Prostate gland (tissue), 2 donors: ENCODE data around the gene ARHGAP40. TPM values are rescaled to one million over a fixed set of nuclear protein-coding genes. Genes with fewer than 3 reads are reported as not detected.
"Not testable (repeated sequence)": the region's sequence is repeated elsewhere in the genome, so short reads cannot be mapped to it uniquely, and the experiment has no call there.

Source experiments
- DNase-seq: peaks from one replicate; pipeline ENCODE4 v3.0.0-alpha.2; 2019; ENCODE audit warnings: low spot score
- H3K27ac ChIP-seq, 2 donors: fragments of 200-600 bp; sonication (generic); 2 replicates each; pipeline ENCODE4 v1.5.1; 2017 to 2019
- H3K27me3 ChIP-seq: fragments of 200-600 bp; sonication (generic); replicated peaks from 2 replicates; pipeline ENCODE4 v1.5.1; 2019; ENCODE audit not compliant: insufficient read depth
- H3K36me3 ChIP-seq, 2 donors: fragments of 200-600 bp; sonication (generic); 1 replicate in 1 of 2; 2 replicates in 1 of 2; pipeline versions ENCODE4 v1.5.1 to v1.8.1; 2017 to 2019
- H3K4me1 ChIP-seq: fragments of 200-600 bp; sonication (generic); replicated peaks from 2 replicates; pipeline ENCODE4 v1.5.1; 2019
- H3K4me3 ChIP-seq, 2 donors: fragments of 200-600 bp; sonication (generic); 2 replicates each; pipeline ENCODE4 v1.5.1; 2017 to 2019
- H3K9me3 ChIP-seq: fragments of 200-600 bp; sonication (generic); 2 replicates; pipeline ENCODE4 v1.5.1; 2017
- POLR2A ChIP-seq: fragments of 450-650 bp; IDR thresholded peaks from one replicate; pipeline ENCODE4 v1.6.1; 2016; ENCODE audit warnings: antibody characterized with exemption, mild to moderate bottlenecking
- POLR2AphosphoS5 ChIP-seq: sonication (generic); formaldehyde crosslinking; IDR thresholded peaks from one replicate; pipeline ENCODE4 v1.6.1; 2017; ENCODE audit warnings: antibody characterized with exemption
- WGBS: methylation state at CpG from one replicate; pipeline ENCODE4 v1.1.5; 2018; 5-methylcytosine and 5-hydroxymethylcytosine counted together
- intact Hi-C: fragments of 100-400 bp; cut with DNase I; formaldehyde crosslinking; loops from one replicate; pipeline ENCODE4 v1.14.2; 2022
- total RNA-seq, 2 donors: library from RNA; depleted of rRNA; stranded (reverse); fragments of >200 nt; gene quantifications; one replicate each; pipeline ENCODE4 v1.1.0, GENCODE V29; 2016
- TF ChIP-seq, protein P1 (sequence below), 4 experiments: fragments of 200-600 bp in 2 of 4; fragments of 450-650 bp in 2 of 4; sonication (generic) in 2 of 4; IDR thresholded peaks; 1 replicate in 3 of 4; 2 replicates in 1 of 4; pipeline ENCODE4 v1.5.1; 2016 to 2019; ENCODE audit warnings: antibody characterized with exemption in 4 of 4, mild to moderate bottlenecking in 2 of 4, moderate library complexity in 2 of 4

Gene ARHGAP40
- total RNA-seq, 2 donors from 2014 or later, result 0.85 to 4.5 TPM

DNA sequence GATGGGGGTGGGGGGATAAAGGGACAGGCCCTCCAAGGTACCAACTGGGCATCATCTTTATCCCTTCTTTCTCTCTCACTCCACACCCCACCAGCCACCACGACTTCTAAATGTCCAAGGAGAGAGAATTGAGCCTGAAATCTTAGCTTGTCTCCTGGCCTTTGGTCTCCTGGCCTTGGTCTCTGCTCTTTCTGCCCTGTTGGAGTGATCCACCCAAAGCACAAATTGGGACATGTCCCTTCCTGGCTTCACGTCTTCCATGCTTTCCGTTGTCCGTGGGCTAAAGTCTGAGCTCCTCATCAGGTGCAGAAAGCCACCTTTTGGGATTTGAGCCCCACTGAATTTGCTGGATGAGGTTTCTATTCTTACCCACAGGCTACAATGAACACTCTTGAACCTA lies 12.3 kb upstream of the ARHGAP40 start:
- H3K27ac ChIP-seq, result no peak overlapping the region
- no peak overlapping the region for H3K4me3 ChIP-seq
- no peak for DNase-seq
- H3K9me3 ChIP-seq, result no peaks in the 10 kb centered on the region
- no peak for TF ChIP-seq POLR2A
- no peak for TF ChIP-seq POLR2AphosphoS5
- TF ChIP-seq, protein P1, sequence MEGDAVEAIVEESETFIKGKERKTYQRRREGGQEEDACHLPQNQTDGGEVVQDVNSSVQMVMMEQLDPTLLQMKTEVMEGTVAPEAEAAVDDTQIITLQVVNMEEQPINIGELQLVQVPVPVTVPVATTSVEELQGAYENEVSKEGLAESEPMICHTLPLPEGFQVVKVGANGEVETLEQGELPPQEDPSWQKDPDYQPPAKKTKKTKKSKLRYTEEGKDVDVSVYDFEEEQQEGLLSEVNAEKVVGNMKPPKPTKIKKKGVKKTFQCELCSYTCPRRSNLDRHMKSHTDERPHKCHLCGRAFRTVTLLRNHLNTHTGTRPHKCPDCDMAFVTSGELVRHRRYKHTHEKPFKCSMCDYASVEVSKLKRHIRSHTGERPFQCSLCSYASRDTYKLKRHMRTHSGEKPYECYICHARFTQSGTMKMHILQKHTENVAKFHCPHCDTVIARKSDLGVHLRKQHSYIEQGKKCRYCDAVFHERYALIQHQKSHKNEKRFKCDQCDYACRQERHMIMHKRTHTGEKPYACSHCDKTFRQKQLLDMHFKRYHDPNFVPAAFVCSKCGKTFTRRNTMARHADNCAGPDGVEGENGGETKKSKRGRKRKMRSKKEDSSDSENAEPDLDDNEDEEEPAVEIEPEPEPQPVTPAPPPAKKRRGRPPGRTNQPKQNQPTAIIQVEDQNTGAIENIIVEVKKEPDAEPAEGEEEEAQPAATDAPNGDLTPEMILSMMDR (IDR thresholded peaks at IDR 0.05), result no peak
- H3K27me3 ChIP-seq, result no peaks in the 10 kb centered on the region
- 86% methylated on average over 4 of the region's 4 CpGs for WGBS
- H3K4me1 ChIP-seq, result no peaks in the 10 kb centered on the region
- no peaks in the 10 kb centered on the region for H3K36me3 ChIP-seq
- intact Hi-C loops, result no loop called here

DNA sequence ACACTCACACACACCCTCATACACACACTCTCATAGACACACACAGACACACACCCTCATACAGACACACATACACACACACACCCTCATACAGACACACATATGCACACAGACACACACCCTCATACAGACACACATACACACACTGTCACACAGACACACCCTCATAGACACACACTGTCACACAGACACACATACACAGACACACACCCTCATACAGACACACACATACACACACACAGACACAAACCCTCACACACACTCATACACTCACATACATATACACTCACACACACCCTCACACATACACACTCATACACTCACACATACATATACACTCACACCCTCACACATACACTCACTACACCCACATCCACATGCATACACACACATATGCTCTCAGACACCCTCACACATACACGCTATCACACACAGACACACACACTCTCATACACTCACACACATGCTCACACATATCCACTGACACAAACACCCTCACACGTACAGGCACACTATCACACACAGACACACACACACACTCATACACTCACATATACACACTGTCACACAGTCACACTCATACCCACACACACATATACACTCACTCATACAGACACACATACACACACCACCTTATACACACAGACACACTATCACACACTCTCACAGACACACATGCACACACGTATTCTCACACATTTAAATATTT lies 11.5 kb upstream of the ARHGAP40 start:
- TF ChIP-seq, protein P1 (IDR thresholded peaks at IDR 0.05), result no peak
- TF ChIP-seq POLR2A (no peak), POLR2AphosphoS5 (no peak)
- no peaks in the 10 kb centered on the region for H3K4me1 ChIP-seq

DNA sequence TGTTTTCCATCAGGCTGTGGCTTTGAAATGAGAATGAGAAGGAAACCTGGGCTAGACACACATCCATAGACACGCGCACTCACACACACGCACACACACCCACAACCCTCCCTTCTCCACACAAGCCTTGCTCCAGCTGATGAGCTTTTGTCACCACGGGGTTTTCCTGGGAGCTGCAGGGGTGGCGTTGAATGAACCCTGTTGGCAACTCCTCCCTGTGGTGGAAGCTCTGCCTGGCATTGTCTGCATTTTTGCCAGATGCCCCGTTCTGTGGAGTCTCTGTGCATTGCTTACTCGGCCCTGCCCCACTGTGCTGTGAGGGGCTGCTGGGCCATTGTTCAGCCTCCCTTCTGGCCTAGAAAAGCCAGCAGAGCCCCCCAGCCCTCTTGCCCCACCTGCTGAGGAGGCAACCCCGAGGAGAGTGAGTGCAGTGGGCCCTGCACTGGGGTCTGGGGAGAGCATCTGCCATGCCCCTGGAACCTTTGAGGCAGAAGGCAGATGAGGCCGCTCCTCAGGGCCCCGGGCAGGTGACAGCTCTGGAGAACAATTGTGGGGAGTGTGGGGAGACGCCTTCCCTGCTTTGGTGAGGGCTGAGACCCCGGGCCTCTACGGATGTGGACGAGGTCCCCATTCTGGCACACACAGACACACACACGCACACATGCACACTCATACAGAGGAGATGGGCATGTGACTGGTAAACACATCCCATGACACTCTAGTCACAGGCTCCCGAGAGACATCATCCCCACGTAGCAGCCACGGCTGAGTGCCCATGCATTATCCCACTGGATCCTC lies 10.7 kb upstream of the ARHGAP40 start:
- no peaks in the 10 kb centered on the region for H3K36me3 ChIP-seq
- no peak for TF ChIP-seq POLR2AphosphoS5
- TF ChIP-seq, protein P1 (IDR thresholded peaks at IDR 0.05), result no peak
- no peak for TF ChIP-seq POLR2A
- H3K4me1 ChIP-seq, result no peaks in the 10 kb centered on the region
- no peaks in the 10 kb centered on the region for H3K9me3 ChIP-seq
- no peak for DNase-seq
- H3K27me3 ChIP-seq, result no peaks in the 10 kb centered on the region
- no peak overlapping the region for H3K27ac ChIP-seq
- H3K4me3 ChIP-seq, result no peak overlapping the region
- 77% methylated on average over 18 of the region's 18 CpGs for WGBS
- intact Hi-C loops, result no loop called here

More for the DNA sequence above, 11.5 kb upstream of the ARHGAP40 start:
- Histone ChIP-seq H3K27me3 (no peaks in the 10 kb centered on the region), H3K9me3 (no peaks in the 10 kb centered on the region), H3K27ac (no peak overlapping the region), H3K36me3 (no peaks in the 10 kb centered on the region), H3K4me3 (no peak overlapping the region)
- intact Hi-C loops, result no loop called here
- whole genome bisulfite sequencing, result 86% methylated on average over 3 of the region's 3 CpGs
- DNase-seq, result no peak

DNA sequence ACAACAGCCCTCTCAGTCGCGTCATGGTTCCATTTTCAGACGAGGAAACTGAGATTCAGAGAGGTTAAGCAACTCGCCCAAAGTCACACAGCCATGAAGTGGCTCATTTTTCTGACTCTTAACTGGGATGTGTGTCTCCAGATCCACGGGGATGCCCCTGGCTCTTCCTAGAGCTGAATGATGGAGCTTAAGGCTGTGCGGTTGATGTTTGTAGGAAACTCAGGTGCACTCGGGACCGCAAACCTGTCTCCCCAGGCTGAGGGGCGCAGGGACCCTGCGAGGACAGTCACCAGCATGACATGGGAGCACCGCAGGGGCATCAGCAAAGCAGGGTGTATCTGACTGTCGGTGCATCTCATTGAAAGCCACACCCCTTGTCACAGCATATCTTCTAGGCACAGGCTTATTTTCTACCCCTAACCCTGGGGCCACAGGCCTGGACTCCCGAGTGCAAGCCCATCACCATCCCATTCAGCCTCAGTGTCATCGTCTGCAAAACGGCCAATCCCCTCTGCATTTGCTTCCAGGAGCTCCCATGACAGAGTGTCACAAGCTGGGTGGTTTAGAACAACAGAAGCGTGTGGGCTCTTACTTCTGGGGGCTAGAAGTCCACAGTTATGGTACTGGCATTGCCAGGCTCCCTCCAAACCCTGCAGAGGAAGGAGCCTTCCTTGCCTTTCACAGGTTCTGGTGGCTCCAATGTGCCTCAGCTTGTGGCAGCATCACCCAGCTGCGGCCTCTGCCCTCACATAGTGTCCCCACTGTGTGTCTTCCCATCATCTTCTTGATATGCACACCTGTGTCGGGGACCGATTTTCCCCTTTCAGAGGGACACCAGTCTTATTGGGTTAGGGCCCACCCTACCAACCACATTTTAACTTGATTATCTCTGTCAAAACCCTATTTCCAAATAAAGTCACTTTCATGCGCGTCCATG lies 9.9 kb upstream of the ARHGAP40 start:
- WGBS, result 89% methylated on average over 21 of the region's 21 CpGs
- Histone ChIP-seq H3K27ac (no peak overlapping the region), H3K27me3 (no peaks in the 10 kb centered on the region), H3K4me3 (no peak overlapping the region), H3K4me1 (no peaks in the 10 kb centered on the region), H3K9me3 (no peaks in the 10 kb centered on the region), H3K36me3 (no peaks in the 10 kb centered on the region)
- DNase-seq, result no peak
- no peak for TF ChIP-seq POLR2AphosphoS5
- TF ChIP-seq, protein P1 (IDR thresholded peaks at IDR 0.05), result no peak
- TF ChIP-seq POLR2A, result no peak
- intact Hi-C loops, result no loop called here

DNA sequence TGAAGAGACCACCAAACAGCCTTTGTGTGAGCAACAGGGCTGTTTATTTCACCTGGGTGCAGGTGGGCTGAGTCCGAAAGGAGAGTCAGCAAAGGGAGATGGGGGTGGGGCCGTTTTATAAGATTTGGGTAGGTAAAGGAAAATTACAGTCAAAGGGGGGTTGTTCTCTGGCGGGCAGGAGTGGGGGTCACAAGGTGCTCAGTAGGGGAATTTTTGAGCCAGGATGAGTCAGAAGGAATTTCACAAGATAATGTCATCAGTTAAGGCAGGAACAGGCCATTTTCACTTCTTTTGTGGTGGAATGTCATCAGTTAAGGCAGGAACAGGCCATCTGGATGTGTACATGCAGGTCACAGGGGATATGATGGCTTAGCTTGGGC lies 9.2 kb upstream of the ARHGAP40 start:
- H3K4me1 ChIP-seq, H3K27ac ChIP-seq, H3K27me3 ChIP-seq, DNase-seq, H3K4me3 ChIP-seq, H3K9me3 ChIP-seq, intact Hi-C loops, H3K36me3 ChIP-seq: not testable (repeated sequence)
- 80% methylated on average over 3 of the region's 3 CpGs for WGBS

DNA sequence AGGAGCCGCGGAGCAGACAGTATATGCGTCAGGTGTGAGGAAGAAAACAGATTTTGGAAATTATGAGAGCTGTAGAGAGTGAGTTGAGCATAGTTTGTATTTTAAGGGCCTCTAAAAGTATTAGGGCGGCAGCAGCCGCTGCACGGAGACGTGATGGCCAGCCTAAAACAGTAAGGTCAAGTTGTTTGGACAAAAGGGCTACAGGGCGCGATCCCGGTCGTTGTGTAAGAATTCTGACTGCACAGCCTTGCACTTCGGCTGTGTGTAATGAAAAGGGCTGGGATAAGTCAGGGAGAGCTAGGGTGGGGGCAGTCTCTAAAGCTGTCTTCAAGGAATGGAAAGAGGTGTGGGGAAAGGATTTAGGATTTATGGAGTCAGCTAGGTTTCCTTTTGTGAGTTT lies 7.3 kb upstream of the ARHGAP40 start:
- intact Hi-C loops, result not testable (repeated sequence)
- WGBS, result 83% methylated on average over 12 of the region's 12 CpGs

DNA sequence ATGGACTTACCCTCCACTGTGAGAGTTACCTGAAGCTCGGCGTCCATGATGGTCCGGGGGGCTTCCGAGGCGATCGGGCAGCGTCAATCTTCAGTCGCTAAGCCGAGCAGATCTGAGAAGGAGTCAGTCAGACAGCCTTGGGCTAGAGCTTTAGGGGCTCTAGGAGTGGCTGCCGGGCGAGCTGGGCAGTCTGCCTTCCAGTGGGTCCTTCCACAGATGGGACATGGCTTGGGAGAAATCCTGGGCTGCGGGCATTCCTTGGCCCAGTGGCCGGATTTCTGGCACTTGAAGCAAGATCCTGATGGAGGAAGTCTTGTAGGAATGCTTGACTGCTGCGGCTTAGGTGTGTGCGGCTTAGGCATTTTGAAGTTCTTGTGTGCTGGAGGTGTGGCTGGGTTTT lies 5.7 kb upstream of the ARHGAP40 start:
- H3K9me3 ChIP-seq, H3K4me3 ChIP-seq, H3K27me3 ChIP-seq, DNase-seq, H3K4me1 ChIP-seq, H3K27ac ChIP-seq, H3K36me3 ChIP-seq, intact Hi-C loops: not testable (repeated sequence)
- WGBS, result 96% methylated on average over 15 of the region's 15 CpGs

More for the DNA sequence above, 7.3 kb upstream of the ARHGAP40 start:
- not testable (repeated sequence) for H3K4me1 ChIP-seq, H3K9me3 ChIP-seq, H3K36me3 ChIP-seq, H3K27ac ChIP-seq, H3K27me3 ChIP-seq, DNase-seq, H3K4me3 ChIP-seq
